WTC11 (cell line): ENCODE results near the gene COL4A1. TPM values are rescaled to one million over a fixed set of nuclear protein-coding genes. Genes with fewer than 3 reads are reported as not detected.

ENCODE experiments used
- ATAC-seq: fragments of 200-7000 bp; cut with Tn5 transposase; 2 replicates; pipeline ENCODE4 v1.10.0; 2021; ENCODE audit warnings: mild to moderate bottlenecking, moderate library complexity
- CTCF ChIA-PET: fragments of 300-600 bp; sonication (Branson Sonifier 250); formaldehyde crosslinking; loops from one replicate; lab custom pipeline; 2021; ENCODE audit warnings: antibody characterized with exemption; lab: Charles Lee
- POLR2A ChIA-PET: fragments of 350-600 bp; sonication (Branson Sonifier 250); formaldehyde crosslinking; loops from one replicate; lab custom pipeline; 2021; ENCODE audit warnings: antibody characterized with exemption; lab: Charles Lee
- DNase-seq: peaks from one replicate; pipeline ENCODE4 v3.0.0; 2021; ENCODE audit warnings: low spot score
- H3K27ac Mint-ChIP-seq: 2 replicates; pipeline ENCODE4 v1.8.0; 2021; ENCODE audit warnings: mixed read lengths
- H3K27me3 Mint-ChIP-seq: 2 replicates; pipeline ENCODE4 v1.8.0; 2021; ENCODE audit warnings: low read depth, mild to moderate bottlenecking, moderate library complexity, mixed read lengths
- H3K36me3 Mint-ChIP-seq: 2 replicates; pipeline ENCODE4 v1.8.0; 2021; ENCODE audit warnings: mixed read lengths
- H3K4me1 Mint-ChIP-seq: 2 replicates; pipeline ENCODE4 v1.8.0; 2022; ENCODE audit warnings: mixed read lengths
- H3K4me3 Mint-ChIP-seq: 2 replicates; pipeline ENCODE4 v1.8.0; 2021; ENCODE audit warnings: mild to moderate bottlenecking, moderate library complexity, mixed read lengths
- H3K9me3 Mint-ChIP-seq: 2 replicates; pipeline ENCODE4 v1.8.0; 2021; ENCODE audit warnings: mixed read lengths
- CBFB ChIP-seq: sonication (generic); formaldehyde crosslinking; IDR thresholded peaks from 2 replicates; pipeline ENCODE4 v1.8.1; 2022; ENCODE audit warnings: mild to moderate bottlenecking, low read depth, missing genetic modification reagents
- ELF4 ChIP-seq: sonication (generic); formaldehyde crosslinking; IDR thresholded peaks from 2 replicates; pipeline ENCODE4 v1.8.1; 2022; ENCODE audit warnings: low read depth, mild to moderate bottlenecking, moderate library complexity, missing genetic modification reagents
- FOXJ3 ChIP-seq: sonication (generic); formaldehyde crosslinking; IDR thresholded peaks from 2 replicates; pipeline ENCODE4 v1.9.0; 2021; ENCODE audit warnings: missing genetic modification reagents, mild to moderate bottlenecking, borderline replicate concordance
- FOXK1 ChIP-seq: sonication (generic); formaldehyde crosslinking; IDR thresholded peaks from 2 replicates; pipeline ENCODE4 v1.8.0; 2022; ENCODE audit warnings: mild to moderate bottlenecking, moderate library complexity, missing genetic modification reagents
- GABPB1 ChIP-seq: sonication (generic); formaldehyde crosslinking; IDR thresholded peaks from 2 replicates; pipeline ENCODE4 v1.8.1; 2023; ENCODE audit warnings: mild to moderate bottlenecking, missing genetic modification reagents
- HMGA2 ChIP-seq: fragments of 250-450 bp; sonication (Bioruptor Pico); IDR thresholded peaks from 2 replicates; pipeline ENCODE4 v1.4.0; 2021; ENCODE audit warnings: mild to moderate bottlenecking, moderate library complexity
- JUN ChIP-seq: sonication (generic); formaldehyde crosslinking; IDR thresholded peaks from 2 replicates; pipeline ENCODE4 v1.8.0; 2023; ENCODE audit warnings: mild to moderate bottlenecking, missing genetic modification reagents
- NFE2L1 ChIP-seq: sonication (generic); formaldehyde crosslinking; IDR thresholded peaks from 2 replicates; pipeline ENCODE4 v1.8.1; 2023; ENCODE audit warnings: missing genetic modification reagents
- TEAD1 ChIP-seq: sonication (generic); formaldehyde crosslinking; IDR thresholded peaks from 2 replicates; pipeline ENCODE4 v1.8.0; 2022; ENCODE audit warnings: mild to moderate bottlenecking, missing genetic modification reagents
- ZBTB21 ChIP-seq: sonication (generic); formaldehyde crosslinking; IDR thresholded peaks from 2 replicates; pipeline ENCODE4 v1.8.1; 2023; ENCODE audit warnings: mild to moderate bottlenecking, missing genetic modification reagents, borderline replicate concordance
- ZNF138 ChIP-seq: sonication (generic); formaldehyde crosslinking; conservative IDR thresholded peaks from 2 replicates; pipeline ENCODE4 v1.8.1; 2022; ENCODE audit warnings: mild to moderate bottlenecking, moderate library complexity, missing genetic modification reagents
- ZNF219 ChIP-seq: sonication (generic); formaldehyde crosslinking; IDR thresholded peaks from 2 replicates; pipeline ENCODE4 v1.8.0; 2023; ENCODE audit warnings: missing genetic modification reagents, mild to moderate bottlenecking, borderline replicate concordance
- ZNF232 ChIP-seq: sonication (generic); formaldehyde crosslinking; IDR thresholded peaks from 2 replicates; pipeline ENCODE4 v1.8.0; 2022; ENCODE audit warnings: mild to moderate bottlenecking, missing genetic modification reagents
- ZNF263 ChIP-seq: sonication (generic); formaldehyde crosslinking; IDR thresholded peaks from 2 replicates; pipeline ENCODE4 v1.8.1; 2022; ENCODE audit warnings: low read depth, mild to moderate bottlenecking, moderate library complexity, missing genetic modification reagents
- ZNF416 ChIP-seq: fragments of 250-450 bp; sonication (Bioruptor Pico); IDR thresholded peaks from 2 replicates; pipeline ENCODE4 v1.9.0; 2021; ENCODE audit warnings: mild to moderate bottlenecking, inconsistent platforms
- ZNF671 ChIP-seq: fragments of 250-450 bp; sonication (Bioruptor Pico); IDR thresholded peaks from 2 replicates; pipeline ENCODE4 v1.8.0; 2021; ENCODE audit warnings: mild to moderate bottlenecking
- total RNA-seq: library from RNA; stranded (reverse); gene quantifications from 3 replicates; pipeline ENCODE4 v1.2.3, GENCODE V29; 2021
- TF ChIP-seq, protein P1 (sequence below): sonication (generic); formaldehyde crosslinking; IDR thresholded peaks from 2 replicates; pipeline ENCODE4 v1.8.0; 2023; ENCODE audit warnings: mild to moderate bottlenecking, missing genetic modification reagents
- TF ChIP-seq, protein P2 (sequence below): sonication (generic); formaldehyde crosslinking; conservative IDR thresholded peaks from 2 replicates; pipeline ENCODE4 v1.8.1; 2023; ENCODE audit warnings: mild to moderate bottlenecking, low read depth, missing genetic modification reagents, moderate library complexity
- TF ChIP-seq, protein P3 (sequence below): sonication (generic); formaldehyde crosslinking; IDR thresholded peaks from 2 replicates; pipeline ENCODE4 v1.8.0; 2023; ENCODE audit warnings: missing genetic modification reagents
- TF ChIP-seq, protein P4 (sequence below): fragments of 250-450 bp; sonication (Bioruptor Pico); IDR thresholded peaks from 2 replicates; pipeline ENCODE4 v1.9.0; 2021; ENCODE audit warnings: mild to moderate bottlenecking
- TF ChIP-seq, protein P5 (sequence below): sonication (generic); formaldehyde crosslinking; IDR thresholded peaks from 2 replicates; pipeline ENCODE4 v1.8.1; 2023; ENCODE audit warnings: mild to moderate bottlenecking, missing genetic modification reagents
- TF ChIP-seq, protein P6 (sequence below): sonication (generic); formaldehyde crosslinking; IDR thresholded peaks from 2 replicates; pipeline ENCODE4 v1.8.0; 2023; ENCODE audit warnings: missing genetic modification reagents, mild to moderate bottlenecking, borderline replicate concordance

Gene COL4A1
- total RNA-seq, 1 experiment from 2014 or later: 89.6 TPM

DNA sequence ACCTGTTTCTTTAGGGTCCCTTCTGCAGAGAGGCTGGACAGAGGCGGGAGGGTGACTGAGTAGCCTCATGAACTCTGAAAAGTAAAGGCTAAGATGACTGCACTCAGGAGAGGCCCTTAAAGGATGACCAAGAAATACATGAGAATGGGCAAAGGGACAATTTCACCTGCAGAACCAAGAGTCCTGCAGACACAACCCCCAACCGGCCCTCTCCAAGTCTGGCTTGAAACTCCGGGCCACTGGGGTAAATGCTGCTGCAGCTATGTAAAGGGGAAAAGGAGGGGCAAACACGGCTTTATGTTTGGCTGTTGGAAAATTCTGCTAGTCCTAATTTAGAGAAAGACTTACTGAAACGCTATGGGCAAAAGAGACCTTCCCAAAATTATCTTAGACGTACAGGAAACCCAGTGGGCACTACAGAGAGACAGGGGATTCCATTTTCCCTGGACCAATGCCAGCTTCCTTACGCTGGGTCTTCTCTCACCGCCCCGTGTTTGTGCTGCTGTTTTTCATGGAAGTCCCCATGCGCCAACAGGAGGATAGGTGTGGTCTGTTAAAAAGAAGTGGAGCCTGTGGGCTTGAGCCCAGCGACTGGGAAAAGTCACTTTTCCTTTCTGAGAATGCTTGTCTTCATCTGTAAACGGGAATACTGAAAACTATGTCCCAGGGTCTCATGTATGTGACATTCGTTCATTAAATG, 10.7 kb upstream of the COL4A1 start (continued):
- TF ChIP-seq, protein P1, sequence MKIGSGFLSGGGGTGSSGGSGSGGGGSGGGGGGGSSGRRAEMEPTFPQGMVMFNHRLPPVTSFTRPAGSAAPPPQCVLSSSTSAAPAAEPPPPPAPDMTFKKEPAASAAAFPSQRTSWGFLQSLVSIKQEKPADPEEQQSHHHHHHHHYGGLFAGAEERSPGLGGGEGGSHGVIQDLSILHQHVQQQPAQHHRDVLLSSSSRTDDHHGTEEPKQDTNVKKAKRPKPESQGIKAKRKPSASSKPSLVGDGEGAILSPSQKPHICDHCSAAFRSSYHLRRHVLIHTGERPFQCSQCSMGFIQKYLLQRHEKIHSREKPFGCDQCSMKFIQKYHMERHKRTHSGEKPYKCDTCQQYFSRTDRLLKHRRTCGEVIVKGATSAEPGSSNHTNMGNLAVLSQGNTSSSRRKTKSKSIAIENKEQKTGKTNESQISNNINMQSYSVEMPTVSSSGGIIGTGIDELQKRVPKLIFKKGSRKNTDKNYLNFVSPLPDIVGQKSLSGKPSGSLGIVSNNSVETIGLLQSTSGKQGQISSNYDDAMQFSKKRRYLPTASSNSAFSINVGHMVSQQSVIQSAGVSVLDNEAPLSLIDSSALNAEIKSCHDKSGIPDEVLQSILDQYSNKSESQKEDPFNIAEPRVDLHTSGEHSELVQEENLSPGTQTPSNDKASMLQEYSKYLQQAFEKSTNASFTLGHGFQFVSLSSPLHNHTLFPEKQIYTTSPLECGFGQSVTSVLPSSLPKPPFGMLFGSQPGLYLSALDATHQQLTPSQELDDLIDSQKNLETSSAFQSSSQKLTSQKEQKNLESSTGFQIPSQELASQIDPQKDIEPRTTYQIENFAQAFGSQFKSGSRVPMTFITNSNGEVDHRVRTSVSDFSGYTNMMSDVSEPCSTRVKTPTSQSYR (CRISPR knock-in tag): no peak
- TF ChIP-seq FOXJ3 (no peak), ZNF138 (CRISPR knock-in tag) (no peak)
- TF ChIP-seq, protein P2, sequence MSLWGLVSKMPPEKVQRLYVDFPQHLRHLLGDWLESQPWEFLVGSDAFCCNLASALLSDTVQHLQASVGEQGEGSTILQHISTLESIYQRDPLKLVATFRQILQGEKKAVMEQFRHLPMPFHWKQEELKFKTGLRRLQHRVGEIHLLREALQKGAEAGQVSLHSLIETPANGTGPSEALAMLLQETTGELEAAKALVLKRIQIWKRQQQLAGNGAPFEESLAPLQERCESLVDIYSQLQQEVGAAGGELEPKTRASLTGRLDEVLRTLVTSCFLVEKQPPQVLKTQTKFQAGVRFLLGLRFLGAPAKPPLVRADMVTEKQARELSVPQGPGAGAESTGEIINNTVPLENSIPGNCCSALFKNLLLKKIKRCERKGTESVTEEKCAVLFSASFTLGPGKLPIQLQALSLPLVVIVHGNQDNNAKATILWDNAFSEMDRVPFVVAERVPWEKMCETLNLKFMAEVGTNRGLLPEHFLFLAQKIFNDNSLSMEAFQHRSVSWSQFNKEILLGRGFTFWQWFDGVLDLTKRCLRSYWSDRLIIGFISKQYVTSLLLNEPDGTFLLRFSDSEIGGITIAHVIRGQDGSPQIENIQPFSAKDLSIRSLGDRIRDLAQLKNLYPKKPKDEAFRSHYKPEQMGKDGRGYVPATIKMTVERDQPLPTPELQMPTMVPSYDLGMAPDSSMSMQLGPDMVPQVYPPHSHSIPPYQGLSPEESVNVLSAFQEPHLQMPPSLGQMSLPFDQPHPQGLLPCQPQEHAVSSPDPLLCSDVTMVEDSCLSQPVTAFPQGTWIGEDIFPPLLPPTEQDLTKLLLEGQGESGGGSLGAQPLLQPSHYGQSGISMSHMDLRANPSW (CRISPR knock-in tag): no peak
- TF ChIP-seq, all 79 proteins: peak for 0

DNA sequence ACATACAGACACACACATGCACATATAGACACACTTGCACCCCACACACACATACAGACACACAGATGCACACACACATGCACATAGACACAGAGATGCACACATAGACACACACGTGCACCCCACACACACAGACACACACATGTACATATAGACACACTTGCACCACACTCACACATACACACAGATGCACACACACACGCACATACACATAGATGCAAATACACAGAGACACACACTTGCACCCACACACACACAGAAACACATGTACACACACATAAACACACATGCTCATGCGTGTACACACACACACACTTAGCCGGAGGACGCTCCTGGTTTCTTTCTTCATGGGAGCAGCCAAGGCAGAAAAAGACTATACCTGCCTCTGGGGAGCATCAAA, 10.1 kb upstream of the COL4A1 start:
- ATAC-seq (no peak), DNase-seq (no peak)
- peaks cover 17% of the 10 kb centered on the region for H3K4me1 Mint-ChIP-seq
- H3K27me3 Mint-ChIP-seq: no peaks in the 10 kb centered on the region
- peak overlapping the region; percentile 15 for H3K27ac Mint-ChIP-seq
- POLR2A ChIA-PET: no interaction called here
- CTCF ChIA-PET: no interaction called here
- peaks cover 12% of the 10 kb centered on the region for H3K36me3 Mint-ChIP-seq
- H3K9me3 Mint-ChIP-seq: peaks cover 8% of the 10 kb centered on the region
- H3K4me3 Mint-ChIP-seq: no peak overlapping the region
- TF ChIP-seq FOXK1 (no peak), ELF4 (CRISPR knock-in tag) (no peak), CBFB (no peak), TEAD1 (CRISPR knock-in tag) (no peak), ZNF263 (no peak), ZNF232 (no peak), ZBTB21 (CRISPR knock-in tag) (no peak), NFE2L1 (CRISPR knock-in tag) (no peak), ZNF671 (CRISPR knock-in tag) (no peak), HMGA2 (no peak), ZNF219 (no peak), JUN (CRISPR knock-in tag) (no peak), ZNF416 (no peak), GABPB1 (no peak)
- TF ChIP-seq, protein P3, sequence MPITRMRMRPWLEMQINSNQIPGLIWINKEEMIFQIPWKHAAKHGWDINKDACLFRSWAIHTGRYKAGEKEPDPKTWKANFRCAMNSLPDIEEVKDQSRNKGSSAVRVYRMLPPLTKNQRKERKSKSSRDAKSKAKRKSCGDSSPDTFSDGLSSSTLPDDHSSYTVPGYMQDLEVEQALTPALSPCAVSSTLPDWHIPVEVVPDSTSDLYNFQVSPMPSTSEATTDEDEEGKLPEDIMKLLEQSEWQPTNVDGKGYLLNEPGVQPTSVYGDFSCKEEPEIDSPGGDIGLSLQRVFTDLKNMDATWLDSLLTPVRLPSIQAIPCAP (CRISPR knock-in tag): no peak
- TF ChIP-seq, protein P4, sequence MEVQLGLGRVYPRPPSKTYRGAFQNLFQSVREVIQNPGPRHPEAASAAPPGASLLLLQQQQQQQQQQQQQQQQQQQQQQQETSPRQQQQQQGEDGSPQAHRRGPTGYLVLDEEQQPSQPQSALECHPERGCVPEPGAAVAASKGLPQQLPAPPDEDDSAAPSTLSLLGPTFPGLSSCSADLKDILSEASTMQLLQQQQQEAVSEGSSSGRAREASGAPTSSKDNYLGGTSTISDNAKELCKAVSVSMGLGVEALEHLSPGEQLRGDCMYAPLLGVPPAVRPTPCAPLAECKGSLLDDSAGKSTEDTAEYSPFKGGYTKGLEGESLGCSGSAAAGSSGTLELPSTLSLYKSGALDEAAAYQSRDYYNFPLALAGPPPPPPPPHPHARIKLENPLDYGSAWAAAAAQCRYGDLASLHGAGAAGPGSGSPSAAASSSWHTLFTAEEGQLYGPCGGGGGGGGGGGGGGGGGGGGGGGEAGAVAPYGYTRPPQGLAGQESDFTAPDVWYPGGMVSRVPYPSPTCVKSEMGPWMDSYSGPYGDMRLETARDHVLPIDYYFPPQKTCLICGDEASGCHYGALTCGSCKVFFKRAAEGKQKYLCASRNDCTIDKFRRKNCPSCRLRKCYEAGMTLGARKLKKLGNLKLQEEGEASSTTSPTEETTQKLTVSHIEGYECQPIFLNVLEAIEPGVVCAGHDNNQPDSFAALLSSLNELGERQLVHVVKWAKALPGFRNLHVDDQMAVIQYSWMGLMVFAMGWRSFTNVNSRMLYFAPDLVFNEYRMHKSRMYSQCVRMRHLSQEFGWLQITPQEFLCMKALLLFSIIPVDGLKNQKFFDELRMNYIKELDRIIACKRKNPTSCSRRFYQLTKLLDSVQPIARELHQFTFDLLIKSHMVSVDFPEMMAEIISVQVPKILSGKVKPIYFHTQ (CRISPR knock-in tag): no peak
- TF ChIP-seq, protein P5, sequence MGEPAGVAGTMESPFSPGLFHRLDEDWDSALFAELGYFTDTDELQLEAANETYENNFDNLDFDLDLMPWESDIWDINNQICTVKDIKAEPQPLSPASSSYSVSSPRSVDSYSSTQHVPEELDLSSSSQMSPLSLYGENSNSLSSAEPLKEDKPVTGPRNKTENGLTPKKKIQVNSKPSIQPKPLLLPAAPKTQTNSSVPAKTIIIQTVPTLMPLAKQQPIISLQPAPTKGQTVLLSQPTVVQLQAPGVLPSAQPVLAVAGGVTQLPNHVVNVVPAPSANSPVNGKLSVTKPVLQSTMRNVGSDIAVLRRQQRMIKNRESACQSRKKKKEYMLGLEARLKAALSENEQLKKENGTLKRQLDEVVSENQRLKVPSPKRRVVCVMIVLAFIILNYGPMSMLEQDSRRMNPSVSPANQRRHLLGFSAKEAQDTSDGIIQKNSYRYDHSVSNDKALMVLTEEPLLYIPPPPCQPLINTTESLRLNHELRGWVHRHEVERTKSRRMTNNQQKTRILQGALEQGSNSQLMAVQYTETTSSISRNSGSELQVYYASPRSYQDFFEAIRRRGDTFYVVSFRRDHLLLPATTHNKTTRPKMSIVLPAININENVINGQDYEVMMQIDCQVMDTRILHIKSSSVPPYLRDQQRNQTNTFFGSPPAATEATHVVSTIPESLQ (CRISPR knock-in tag): no peak
- TF ChIP-seq, protein P6, sequence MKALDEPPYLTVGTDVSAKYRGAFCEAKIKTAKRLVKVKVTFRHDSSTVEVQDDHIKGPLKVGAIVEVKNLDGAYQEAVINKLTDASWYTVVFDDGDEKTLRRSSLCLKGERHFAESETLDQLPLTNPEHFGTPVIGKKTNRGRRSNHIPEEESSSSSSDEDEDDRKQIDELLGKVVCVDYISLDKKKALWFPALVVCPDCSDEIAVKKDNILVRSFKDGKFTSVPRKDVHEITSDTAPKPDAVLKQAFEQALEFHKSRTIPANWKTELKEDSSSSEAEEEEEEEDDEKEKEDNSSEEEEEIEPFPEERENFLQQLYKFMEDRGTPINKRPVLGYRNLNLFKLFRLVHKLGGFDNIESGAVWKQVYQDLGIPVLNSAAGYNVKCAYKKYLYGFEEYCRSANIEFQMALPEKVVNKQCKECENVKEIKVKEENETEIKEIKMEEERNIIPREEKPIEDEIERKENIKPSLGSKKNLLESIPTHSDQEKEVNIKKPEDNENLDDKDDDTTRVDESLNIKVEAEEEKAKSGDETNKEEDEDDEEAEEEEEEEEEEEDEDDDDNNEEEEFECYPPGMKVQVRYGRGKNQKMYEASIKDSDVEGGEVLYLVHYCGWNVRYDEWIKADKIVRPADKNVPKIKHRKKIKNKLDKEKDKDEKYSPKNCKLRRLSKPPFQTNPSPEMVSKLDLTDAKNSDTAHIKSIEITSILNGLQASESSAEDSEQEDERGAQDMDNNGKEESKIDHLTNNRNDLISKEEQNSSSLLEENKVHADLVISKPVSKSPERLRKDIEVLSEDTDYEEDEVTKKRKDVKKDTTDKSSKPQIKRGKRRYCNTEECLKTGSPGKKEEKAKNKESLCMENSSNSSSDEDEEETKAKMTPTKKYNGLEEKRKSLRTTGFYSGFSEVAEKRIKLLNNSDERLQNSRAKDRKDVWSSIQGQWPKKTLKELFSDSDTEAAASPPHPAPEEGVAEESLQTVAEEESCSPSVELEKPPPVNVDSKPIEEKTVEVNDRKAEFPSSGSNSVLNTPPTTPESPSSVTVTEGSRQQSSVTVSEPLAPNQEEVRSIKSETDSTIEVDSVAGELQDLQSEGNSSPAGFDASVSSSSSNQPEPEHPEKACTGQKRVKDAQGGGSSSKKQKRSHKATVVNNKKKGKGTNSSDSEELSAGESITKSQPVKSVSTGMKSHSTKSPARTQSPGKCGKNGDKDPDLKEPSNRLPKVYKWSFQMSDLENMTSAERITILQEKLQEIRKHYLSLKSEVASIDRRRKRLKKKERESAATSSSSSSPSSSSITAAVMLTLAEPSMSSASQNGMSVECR (CRISPR knock-in tag): no peak
